Panc1 (cell line): ENCODE measurements around the gene PRR14L. TPM values are rescaled to one million over a fixed set of nuclear protein-coding genes. Genes with fewer than 3 reads are reported as not detected.

Experiments
- ATAC-seq: fragments of 200-7000 bp; cut with Tn5 transposase; 2 replicates; pipeline ENCODE4 v1.9.1; 2020; ENCODE audit warnings: mild to moderate bottlenecking, moderate library complexity
- BruUV-seq: library from RNA; stranded (reverse); fragments of 400-500 nt; replicated peaks from 2 replicates; lab custom pipeline; 2021; lab: Mats Ljungman, UMichigan
- CTCF ChIA-PET: fragments of 300-600 bp; sonication (Branson Sonifier 250); formaldehyde crosslinking; loops from one replicate; lab custom pipeline; 2022; ENCODE audit warnings: antibody characterized with exemption; lab: Charles Lee
- POLR2A ChIA-PET: fragments of 300-600 bp; sonication (Branson Sonifier 250); formaldehyde crosslinking; loops from one replicate; lab custom pipeline; 2022; ENCODE audit warnings: antibody characterized with exemption; lab: Charles Lee
- DNase-seq: peaks from one replicate; pipeline ENCODE4 v3.0.0-alpha.2; 2010; ENCODE audit warnings: low read depth, low spot score
- H3K27ac ChIP-seq: 2 replicates; pipeline ENCODE4 v1.5.1; 2011; ENCODE audit warnings: mild to moderate bottlenecking, low read length, inconsistent platforms
- H3K27me3 ChIP-seq: fragments of 200-500 bp; sonication (Bioruptor generic); 2 replicates; pipeline ENCODE4 v1.6.0; 2014; ENCODE audit warnings: low read length, inconsistent platforms; ENCODE audit not compliant: control insufficient read depth, insufficient read depth
- H3K36me3 ChIP-seq: fragments of 200-500 bp; sonication (Bioruptor generic); 2 replicates; pipeline ENCODE4 v1.5.1; 2014; ENCODE audit warnings: inconsistent platforms, mild to moderate bottlenecking, low read length, moderate library complexity; ENCODE audit not compliant: control insufficient read depth, insufficient read depth
- H3K4me1 ChIP-seq: 2 replicates; pipeline ENCODE4 v1.5.1; 2011; ENCODE audit warnings: inconsistent platforms, mild to moderate bottlenecking, low read length, moderate library complexity; ENCODE audit not compliant: control insufficient read depth, insufficient read depth
- H3K4me3 ChIP-seq, 2 experiments: 2 replicates each; pipeline ENCODE4 v1.5.1; 2011 to 2012; ENCODE audit warnings: low read depth in 2 of 2, low read length in 2 of 2, mild to moderate bottlenecking in 2 of 2, inconsistent platforms in 1 of 2, moderate library complexity in 1 of 2
- H3K9me3 ChIP-seq: fragments of 200-500 bp; sonication (Bioruptor generic); 2 replicates; pipeline ENCODE4 v1.5.1; 2014; ENCODE audit warnings: low read depth, mild to moderate bottlenecking, inconsistent platforms, low read length, moderate library complexity; ENCODE audit not compliant: control insufficient read depth, insufficient read depth
- CTCF ChIP-seq: fragments of 450-650 bp; IDR thresholded peaks from 2 replicates; pipeline ENCODE4 v1.5.1; 2017; ENCODE audit warnings: mild to moderate bottlenecking
- POLR2AphosphoS5 ChIP-seq: IDR thresholded peaks from 2 replicates; pipeline ENCODE4 v1.6.1; 2012; ENCODE audit warnings: mild to moderate bottlenecking, low read depth, low read length, moderate library complexity
- SIN3A ChIP-seq: IDR thresholded peaks from 2 replicates; pipeline ENCODE4 v1.6.1; 2012; ENCODE audit warnings: low read depth, mild to moderate bottlenecking, low read length, moderate library complexity, borderline replicate concordance; ENCODE audit not compliant: insufficient read depth
- TCF7L2 ChIP-seq: IDR thresholded peaks from 2 replicates; pipeline ENCODE4 v1.6.1; 2011; ENCODE audit warnings: mild to moderate bottlenecking, low read depth, low read length, inconsistent platforms
- in situ Hi-C: cut with HindIII; loops from 2 replicates; pipeline ENCODE4 v1.10.0; 2016; ENCODE audit warnings: low sequenced_read_pairs, low pct_unique_long_range_greater_than_20kb
- intact Hi-C: fragments of 100-400 bp; cut with micrococcal nuclease; formaldehyde crosslinking; loops from one replicate; pipeline ENCODE4 v1.10.0; 2022; ENCODE audit not compliant: unreplicated experiment
- total RNA-seq: library from RNA; stranded (reverse); gene quantifications from one replicate; pipeline ENCODE4 v1.2.1, GENCODE V29; 2021; ENCODE audit not compliant: unreplicated experiment
- TF ChIP-seq, protein P1 (sequence below), 2 experiments: IDR thresholded peaks; 2 replicates each; pipeline ENCODE4 v1.6.1; 2011 to 2012; ENCODE audit warnings: low read depth in 2 of 2, control low read depth in 1 of 2, low read length in 1 of 2, mild to moderate bottlenecking in 1 of 2, moderate library complexity in 1 of 2; ENCODE audit not compliant: insufficient read depth in 1 of 2

PRR14L gene
- total RNA-seq, 1 experiment from 2014 or later = 45.7 TPM

DNA sequence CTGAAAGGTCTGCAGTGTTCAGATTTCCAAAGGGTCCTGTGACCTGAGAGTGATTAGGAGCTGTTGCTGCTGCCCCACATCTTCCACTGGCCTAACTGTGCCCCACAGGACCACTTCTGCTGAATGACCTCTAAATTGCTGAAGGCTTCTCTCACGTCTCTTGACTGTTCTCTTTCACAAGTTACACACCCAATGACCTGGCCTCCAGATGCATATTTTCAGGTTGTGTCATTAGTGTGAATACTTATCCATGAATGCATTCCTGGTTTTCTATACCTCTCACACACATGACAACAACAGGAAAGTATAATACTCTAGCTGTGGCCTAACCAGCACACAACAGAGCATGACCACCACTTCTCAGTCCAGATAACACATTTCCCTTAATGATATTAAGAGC, 15.4 kb downstream of the PRR14L start:
- ChIA-PET POLR2A (no interaction called here), CTCF (no interaction called here)
- ATAC-seq (no peak), DNase-seq (no peak)
- no peak overlapping the region for H3K27ac ChIP-seq
- intact Hi-C loops (no loop called here), in situ Hi-C loops (no loop called here)
- no peak overlapping the region for H3K4me3 ChIP-seq
- TF ChIP-seq CTCF = no peak
- TF ChIP-seq TCF7L2 = no peak
- TF ChIP-seq SIN3A = no peak
- TF ChIP-seq POLR2AphosphoS5 = no peak
- TF ChIP-seq, protein P1, sequence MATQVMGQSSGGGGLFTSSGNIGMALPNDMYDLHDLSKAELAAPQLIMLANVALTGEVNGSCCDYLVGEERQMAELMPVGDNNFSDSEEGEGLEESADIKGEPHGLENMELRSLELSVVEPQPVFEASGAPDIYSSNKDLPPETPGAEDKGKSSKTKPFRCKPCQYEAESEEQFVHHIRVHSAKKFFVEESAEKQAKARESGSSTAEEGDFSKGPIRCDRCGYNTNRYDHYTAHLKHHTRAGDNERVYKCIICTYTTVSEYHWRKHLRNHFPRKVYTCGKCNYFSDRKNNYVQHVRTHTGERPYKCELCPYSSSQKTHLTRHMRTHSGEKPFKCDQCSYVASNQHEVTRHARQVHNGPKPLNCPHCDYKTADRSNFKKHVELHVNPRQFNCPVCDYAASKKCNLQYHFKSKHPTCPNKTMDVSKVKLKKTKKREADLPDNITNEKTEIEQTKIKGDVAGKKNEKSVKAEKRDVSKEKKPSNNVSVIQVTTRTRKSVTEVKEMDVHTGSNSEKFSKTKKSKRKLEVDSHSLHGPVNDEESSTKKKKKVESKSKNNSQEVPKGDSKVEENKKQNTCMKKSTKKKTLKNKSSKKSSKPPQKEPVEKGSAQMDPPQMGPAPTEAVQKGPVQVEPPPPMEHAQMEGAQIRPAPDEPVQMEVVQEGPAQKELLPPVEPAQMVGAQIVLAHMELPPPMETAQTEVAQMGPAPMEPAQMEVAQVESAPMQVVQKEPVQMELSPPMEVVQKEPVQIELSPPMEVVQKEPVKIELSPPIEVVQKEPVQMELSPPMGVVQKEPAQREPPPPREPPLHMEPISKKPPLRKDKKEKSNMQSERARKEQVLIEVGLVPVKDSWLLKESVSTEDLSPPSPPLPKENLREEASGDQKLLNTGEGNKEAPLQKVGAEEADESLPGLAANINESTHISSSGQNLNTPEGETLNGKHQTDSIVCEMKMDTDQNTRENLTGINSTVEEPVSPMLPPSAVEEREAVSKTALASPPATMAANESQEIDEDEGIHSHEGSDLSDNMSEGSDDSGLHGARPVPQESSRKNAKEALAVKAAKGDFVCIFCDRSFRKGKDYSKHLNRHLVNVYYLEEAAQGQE (IDR thresholded peaks at IDR 0.05; ENCODE audit: insufficient read depth in 1 of 2, low read depth in 2 of 2, low read length in 1 of 2) = no peak
- H3K4me1 ChIP-seq = no peaks in the 10 kb centered on the region
- H3K36me3 ChIP-seq = peaks cover 6% of the 10 kb centered on the region; the same call in 1 of the 2 replicates
- H3K9me3 ChIP-seq = no peaks in the 10 kb centered on the region
- no TSS peak for BruUV-seq
- H3K27me3 ChIP-seq = no peaks in the 10 kb centered on the region

DNA sequence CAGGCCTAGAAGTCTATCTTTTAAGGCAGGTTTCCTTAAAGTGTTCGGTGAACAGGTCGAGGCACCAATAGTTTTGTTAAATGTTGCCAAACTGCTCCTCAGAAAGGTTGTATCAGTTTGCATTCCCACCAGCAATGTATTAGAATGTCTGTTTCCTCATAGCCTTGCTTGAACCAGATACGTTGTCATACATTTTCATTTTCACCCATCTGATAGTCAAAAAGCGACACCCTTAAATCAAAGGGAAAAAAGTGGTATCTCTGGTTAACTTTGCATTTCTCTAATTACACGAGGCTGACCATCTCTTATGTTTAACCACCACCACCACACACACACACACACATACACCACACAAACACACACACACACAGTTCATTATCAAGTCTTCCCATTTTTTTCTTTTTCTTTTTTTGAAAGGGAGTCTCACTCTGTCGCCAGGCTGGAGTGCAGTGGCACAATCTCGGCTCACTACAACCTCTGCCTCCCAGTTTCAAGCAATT, 16.3 kb downstream of the PRR14L start:
- DNase-seq (no peak), ATAC-seq (no peak)
- Histone ChIP-seq H3K27ac (no peak overlapping the region), H3K4me3 (no peak overlapping the region), H3K27me3 (no peaks in the 10 kb centered on the region), H3K4me1 (no peaks in the 10 kb centered on the region), H3K9me3 (no peaks in the 10 kb centered on the region), H3K36me3 (peaks cover 1% of the 10 kb centered on the region; the same call in 1 of the 2 replicates)
- TF ChIP-seq POLR2AphosphoS5 = no peak
- TF ChIP-seq, protein P1 (IDR thresholded peaks at IDR 0.05; ENCODE audit: insufficient read depth in 1 of 2, low read depth in 2 of 2, low read length in 1 of 2) = no peak
- no peak for TF ChIP-seq TCF7L2
- TF ChIP-seq SIN3A = no peak
- TF ChIP-seq CTCF = no peak
- POLR2A ChIA-PET = no interaction called here
- in situ Hi-C loops = no loop called here
- BruUV-seq = no TSS peak
- intact Hi-C loops = no loop called here
- CTCF ChIA-PET = no interaction called here
